Osteoblast (primary cell): ENCODE data around the gene MACF1. TPM values are rescaled to one million over a fixed set of nuclear protein-coding genes. Genes with fewer than 3 reads are reported as not detected.

Experiments
- DNase-seq: peaks from one replicate; pipeline ENCODE4 v3.0.0; 2011; ENCODE audit warnings: low spot score, mixed read lengths; ENCODE audit not compliant: insufficient read length; ENCODE audit errors: missing footprints
- H2AFZ ChIP-seq: 2 replicates; pipeline ENCODE4 v1.6.0; 2011; ENCODE audit warnings: mild to moderate bottlenecking, low read length
- H3K27ac ChIP-seq: 2 replicates; pipeline ENCODE4 v1.5.1; 2011; ENCODE audit warnings: mild to moderate bottlenecking, low read depth, low read length, moderate library complexity
- H3K27me3 ChIP-seq: 2 replicates; pipeline ENCODE4 v1.6.0; 2012; ENCODE audit warnings: mild to moderate bottlenecking, control low read depth, inconsistent platforms, low read length, moderate library complexity; ENCODE audit not compliant: insufficient read depth
- H3K36me3 ChIP-seq: 2 replicates; pipeline ENCODE4 v1.5.1; 2011; ENCODE audit warnings: mild to moderate bottlenecking, low read length, control low read depth, moderate library complexity; ENCODE audit not compliant: insufficient read depth
- H3K4me1 ChIP-seq: 2 replicates; pipeline ENCODE4 v1.5.1; 2011; ENCODE audit warnings: mild to moderate bottlenecking, low read length, control low read depth, moderate library complexity; ENCODE audit not compliant: insufficient read depth
- H3K4me2 ChIP-seq: 2 replicates; pipeline ENCODE4 v1.6.0; 2011; ENCODE audit warnings: mild to moderate bottlenecking, low read length; ENCODE audit not compliant: insufficient read depth
- H3K4me3 ChIP-seq: fragments of 200-600 bp; sonication (generic); 3 replicates; pipeline ENCODE4 v1.5.1; 2012; ENCODE audit warnings: mild to moderate bottlenecking, low read length, inconsistent platforms; ENCODE audit not compliant: insufficient read depth
- H3K79me2 ChIP-seq: 2 replicates; pipeline ENCODE4 v1.6.0; 2012; ENCODE audit warnings: mild to moderate bottlenecking, low read length, control low read depth, inconsistent platforms; ENCODE audit not compliant: insufficient read depth
- H3K9me3 ChIP-seq: 2 replicates; pipeline ENCODE4 v1.5.1; 2011; ENCODE audit warnings: low read depth, low read length, control low read depth
- H4K20me1 ChIP-seq: 2 replicates; pipeline ENCODE4 v1.6.0; 2012; ENCODE audit warnings: mild to moderate bottlenecking, low read length, control low read depth; ENCODE audit not compliant: insufficient read depth
- CTCF ChIP-seq: IDR thresholded peaks from 2 replicates; pipeline ENCODE4 v1.5.1; 2011; ENCODE audit warnings: mild to moderate bottlenecking, low read depth, low read length, moderate library complexity; ENCODE audit errors: extremely low read depth
- total RNA-seq: library from RNA; depleted of rRNA; stranded (reverse); fragments of >200 nt; gene quantifications from 2 replicates; pipeline ENCODE4 v1.2.3, GENCODE V29; 2012

Gene MACF1
- total RNA-seq, 1 donor: 424 TPM

- no peak overlapping the region for H3K4me2 ChIP-seq
- H3K79me2 ChIP-seq: peaks cover 88% of the 10 kb centered on the region
- H3K27ac ChIP-seq: no peak overlapping the region
- no peak overlapping the region for H2AFZ ChIP-seq
- no peaks in the 10 kb centered on the region for H3K9me3 ChIP-seq
- H3K27me3 ChIP-seq: no peaks in the 10 kb centered on the region
- no peak for TF ChIP-seq CTCF
- no peaks in the 10 kb centered on the region for H3K4me1 ChIP-seq
- DNase-seq: peak; percentile 62
- no peaks in the 10 kb centered on the region for H3K36me3 ChIP-seq
- no peak overlapping the region for H3K4me3 ChIP-seq
- peaks cover 72% of the 10 kb centered on the region for H4K20me1 ChIP-seq
Measured at GRCh38 chr1:39224295-39224829, 19.9 kb downstream of the MACF1 start.

GRCh38 chr1:39226836-39227235, 22.3 kb downstream of the MACF1 start:
- no peak overlapping the region for H3K4me2 ChIP-seq
- H3K27ac ChIP-seq: no peak overlapping the region
- no peaks in the 10 kb centered on the region for H3K9me3 ChIP-seq
- no peak overlapping the region for H2AFZ ChIP-seq
- TF ChIP-seq CTCF: no peak
- H4K20me1 ChIP-seq: peaks cover 79% of the 10 kb centered on the region
- H3K27me3 ChIP-seq: no peaks in the 10 kb centered on the region
- H3K79me2 ChIP-seq: peaks cover 90% of the 10 kb centered on the region
- H3K36me3 ChIP-seq: peaks cover 3% of the 10 kb centered on the region
- no peak overlapping the region for H3K4me3 ChIP-seq
- no peak for DNase-seq
- peaks cover 14% of the 10 kb centered on the region for H3K4me1 ChIP-seq

GRCh38 chr1:39228252-39228651, 23.8 kb downstream of the MACF1 start:
- TF ChIP-seq CTCF: no peak
- Histone ChIP-seq H3K27me3 (no peaks in the 10 kb centered on the region), H4K20me1 (peaks cover 66% of the 10 kb centered on the region), H3K79me2 (peaks cover 82% of the 10 kb centered on the region), H3K9me3 (no peaks in the 10 kb centered on the region), H3K27ac (no peak overlapping the region), H3K4me3 (no peak overlapping the region), H3K4me2 (no peak overlapping the region), H2AFZ (no peak overlapping the region), H3K4me1 (peaks cover 14% of the 10 kb centered on the region), H3K36me3 (peaks cover 3% of the 10 kb centered on the region)
- DNase-seq: no peak

- peaks cover 14% of the 10 kb centered on the region for H3K4me1 ChIP-seq
- no peak overlapping the region for H3K27ac ChIP-seq
- no peaks in the 10 kb centered on the region for H3K27me3 ChIP-seq
- no peak overlapping the region for H3K4me2 ChIP-seq
- no peak for TF ChIP-seq CTCF
- peaks cover 54% of the 10 kb centered on the region for H4K20me1 ChIP-seq
- peaks cover 3% of the 10 kb centered on the region for H3K36me3 ChIP-seq
- H2AFZ ChIP-seq: no peak overlapping the region
- no peaks in the 10 kb centered on the region for H3K9me3 ChIP-seq
- no peak overlapping the region for H3K4me3 ChIP-seq
- DNase-seq: no peak
- H3K79me2 ChIP-seq: peaks cover 72% of the 10 kb centered on the region
Measured at GRCh38 chr1:39229504-39229903, 25.0 kb downstream of the MACF1 start.
